Calu3 (cell line): ENCODE results near the gene ZNF235. TPM values are rescaled to one million over a fixed set of nuclear protein-coding genes. Genes with fewer than 3 reads are reported as not detected.
A peak's percentile ranks its signal among the peaks of the same experiment; 100 is the strongest.

Experiments
- BruUV-seq: library from RNA; stranded (reverse); fragments of 400-500 nt; replicated peaks from 2 replicates; lab custom pipeline; 2021; lab: Mats Ljungman, UMichigan
- CTCF ChIA-PET: fragments of 300-600 bp; sonication (Branson Sonifier 250); formaldehyde crosslinking; loops from one replicate; lab custom pipeline; 2022; ENCODE audit warnings: antibody characterized with exemption; lab: Charles Lee
- DNase-seq: peaks from one replicate; pipeline ENCODE4 v3.0.0; 2022
- H3K27ac Mint-ChIP-seq: one replicate; pipeline ENCODE4 v1.8.0; 2022; ENCODE audit warnings: mixed read lengths; ENCODE audit not compliant: unreplicated experiment
- H3K27me3 Mint-ChIP-seq: one replicate; pipeline ENCODE4 v1.8.0; 2022; ENCODE audit warnings: mixed read lengths; ENCODE audit not compliant: unreplicated experiment
- H3K36me3 Mint-ChIP-seq: one replicate; pipeline ENCODE4 v1.8.0; 2022; ENCODE audit warnings: mild to moderate bottlenecking, moderate library complexity, mixed read lengths; ENCODE audit not compliant: insufficient read depth, unreplicated experiment
- H3K4me1 Mint-ChIP-seq: one replicate; pipeline ENCODE4 v1.8.0; 2022; ENCODE audit warnings: mild to moderate bottlenecking, low read depth, mixed read lengths; ENCODE audit not compliant: unreplicated experiment
- H3K4me3 Mint-ChIP-seq: one replicate; pipeline ENCODE4 v1.8.0; 2022; ENCODE audit warnings: mild to moderate bottlenecking, low read depth, moderate library complexity, mixed read lengths; ENCODE audit not compliant: unreplicated experiment
- H3K9me3 Mint-ChIP-seq: one replicate; pipeline ENCODE4 v1.8.0; 2022; ENCODE audit warnings: low read depth, mixed read lengths; ENCODE audit not compliant: unreplicated experiment
- intact Hi-C: fragments of 100-400 bp; cut with micrococcal nuclease; formaldehyde crosslinking; loops from one replicate; pipeline ENCODE4 v1.10.0; 2022; ENCODE audit not compliant: unreplicated experiment
- total RNA-seq: library from RNA; stranded (reverse); gene quantifications from 2 replicates; pipeline ENCODE4 v1.2.3, GENCODE V29; 2022
- TF ChIP-seq, protein P1 (sequence below): fragments of 200-600 bp; IDR thresholded peaks from one replicate; pipeline ENCODE4 v1.8.0; 2022; ENCODE audit warnings: antibody characterized with exemption; ENCODE audit not compliant: unreplicated experiment

ZNF235 gene
- total RNA-seq, 1 experiment from 2014 or later = 8.1 TPM

- TF ChIP-seq, protein P1, sequence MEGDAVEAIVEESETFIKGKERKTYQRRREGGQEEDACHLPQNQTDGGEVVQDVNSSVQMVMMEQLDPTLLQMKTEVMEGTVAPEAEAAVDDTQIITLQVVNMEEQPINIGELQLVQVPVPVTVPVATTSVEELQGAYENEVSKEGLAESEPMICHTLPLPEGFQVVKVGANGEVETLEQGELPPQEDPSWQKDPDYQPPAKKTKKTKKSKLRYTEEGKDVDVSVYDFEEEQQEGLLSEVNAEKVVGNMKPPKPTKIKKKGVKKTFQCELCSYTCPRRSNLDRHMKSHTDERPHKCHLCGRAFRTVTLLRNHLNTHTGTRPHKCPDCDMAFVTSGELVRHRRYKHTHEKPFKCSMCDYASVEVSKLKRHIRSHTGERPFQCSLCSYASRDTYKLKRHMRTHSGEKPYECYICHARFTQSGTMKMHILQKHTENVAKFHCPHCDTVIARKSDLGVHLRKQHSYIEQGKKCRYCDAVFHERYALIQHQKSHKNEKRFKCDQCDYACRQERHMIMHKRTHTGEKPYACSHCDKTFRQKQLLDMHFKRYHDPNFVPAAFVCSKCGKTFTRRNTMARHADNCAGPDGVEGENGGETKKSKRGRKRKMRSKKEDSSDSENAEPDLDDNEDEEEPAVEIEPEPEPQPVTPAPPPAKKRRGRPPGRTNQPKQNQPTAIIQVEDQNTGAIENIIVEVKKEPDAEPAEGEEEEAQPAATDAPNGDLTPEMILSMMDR = no peak
- H3K9me3 Mint-ChIP-seq = peaks cover 2% of the 10 kb centered on the region
- H3K27me3 Mint-ChIP-seq = no peaks in the 10 kb centered on the region
- no TSS peak for BruUV-seq
- H3K4me1 Mint-ChIP-seq = no peaks in the 10 kb centered on the region
- peaks cover 13% of the 10 kb centered on the region for H3K36me3 Mint-ChIP-seq
- no peak for DNase-seq
- H3K4me3 Mint-ChIP-seq = peak overlapping the region; percentile 88
- CTCF ChIA-PET = no interaction called here
- intact Hi-C loops = no loop called here
- no peak overlapping the region for H3K27ac Mint-ChIP-seq
Observed at GRCh38 chr19:44303320-44303719, 1.5 kb downstream of the ZNF235 start.

- H3K27me3 Mint-ChIP-seq = no peaks in the 10 kb centered on the region
- H3K4me1 Mint-ChIP-seq = no peaks in the 10 kb centered on the region
- TF ChIP-seq, protein P1 = no peak
- no TSS peak for BruUV-seq
- intact Hi-C loops = no loop called here
- no peak for DNase-seq
- no peak overlapping the region for H3K27ac Mint-ChIP-seq
- H3K9me3 Mint-ChIP-seq = peaks cover 22% of the 10 kb centered on the region
- H3K36me3 Mint-ChIP-seq = no peaks in the 10 kb centered on the region
- CTCF ChIA-PET = interaction anchor here (0.7 kb wide), 1 partner anchor 16 kb away, joined by 5 read pairs; no protein-coding TSS in a partner anchor
- H3K4me3 Mint-ChIP-seq = no peak overlapping the region
Observed at GRCh38 chr19:44284968-44285367, 19.9 kb downstream of the ZNF235 start.

DNA sequence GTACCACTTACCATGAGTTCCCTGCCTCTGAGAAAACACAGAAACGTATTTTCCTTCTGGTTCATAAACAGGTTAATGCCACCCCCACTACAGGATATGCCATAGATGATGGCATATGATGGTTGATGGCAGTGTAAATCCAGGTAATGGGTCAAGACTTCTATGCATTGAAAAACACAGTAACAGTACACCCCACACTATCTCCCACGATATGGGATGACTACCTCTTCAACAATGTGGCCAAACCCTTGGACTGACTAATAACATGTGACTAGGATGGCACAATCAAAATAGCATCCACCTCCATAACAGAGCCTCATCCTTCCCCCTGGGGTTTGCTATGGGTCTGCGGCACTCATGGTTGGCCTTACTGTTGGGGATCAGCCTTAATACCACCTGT, 22.0 kb downstream of the ZNF235 start:
- Mint-ChIP-seq H3K4me1 (no peaks in the 10 kb centered on the region), H3K4me3 (no peak overlapping the region), H3K27ac (no peak overlapping the region), H3K9me3 (peaks cover 20% of the 10 kb centered on the region), H3K27me3 (no peaks in the 10 kb centered on the region), H3K36me3 (no peaks in the 10 kb centered on the region)
- DNase-seq = no peak
- no TSS peak for BruUV-seq
- intact Hi-C loops = no loop called here
- TF ChIP-seq, protein P1 = no peak
- CTCF ChIA-PET = no interaction called here

GRCh38 chr19:44280916-44281315, 23.9 kb downstream of the ZNF235 start:
- CTCF ChIA-PET = no interaction called here
- Mint-ChIP-seq H3K27ac (no peak overlapping the region), H3K4me3 (no peak overlapping the region), H3K27me3 (no peaks in the 10 kb centered on the region), H3K4me1 (no peaks in the 10 kb centered on the region), H3K9me3 (peaks cover 16% of the 10 kb centered on the region), H3K36me3 (no peaks in the 10 kb centered on the region)
- no peak for DNase-seq
- BruUV-seq = no TSS peak
- intact Hi-C loops = no loop called here
- TF ChIP-seq, protein P1 = no peak
